HG02763 (cell line): ENCODE results near the gene HOXB6.

Experiments used
- ATAC-seq: cut with Tn5 transposase; IDR thresholded peaks from one replicate; pipeline ENCODE4 v1.9.1; 2021; ENCODE audit warnings: mild to moderate bottlenecking, moderate library complexity; ENCODE audit not compliant: unreplicated experiment

The HOXB6 gene

DNA sequence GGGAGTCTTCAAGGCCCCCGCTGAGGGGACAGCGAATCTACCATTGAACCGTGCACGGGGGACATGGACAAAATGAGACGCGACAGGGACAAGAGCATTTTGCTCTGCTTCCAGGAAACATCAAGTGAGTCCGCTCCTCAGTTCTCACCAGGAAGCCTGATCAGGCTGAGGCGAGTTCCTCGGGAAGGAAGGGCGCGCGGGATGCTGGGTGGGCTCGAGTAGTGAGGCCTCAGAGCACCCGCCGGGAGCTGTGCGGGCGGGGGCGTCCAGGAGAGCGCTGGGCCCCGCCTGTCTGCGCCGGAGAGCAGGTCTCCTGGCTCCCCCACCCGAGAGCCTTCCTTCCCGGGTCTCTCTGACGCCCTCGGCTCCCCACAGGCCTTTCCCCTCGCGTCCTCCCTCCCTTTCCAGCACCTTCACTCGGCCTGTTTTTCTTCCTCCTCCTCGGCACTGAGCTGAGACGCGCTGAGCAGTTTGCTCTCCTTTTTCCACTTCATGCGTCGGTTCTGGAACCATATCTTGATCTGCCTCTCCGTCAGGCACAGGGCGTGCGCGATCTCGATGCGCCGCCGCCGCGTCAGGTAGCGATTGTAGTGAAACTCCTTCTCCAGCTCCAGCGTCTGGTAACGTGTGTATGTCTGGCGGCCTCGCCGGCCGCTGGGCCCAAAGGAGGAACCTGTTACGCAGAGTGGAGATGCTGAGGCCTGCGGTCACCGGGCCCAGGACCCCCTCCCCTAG, 8.6 kb downstream of the HOXB6 start:
- ATAC-seq, result no peak

DNA sequence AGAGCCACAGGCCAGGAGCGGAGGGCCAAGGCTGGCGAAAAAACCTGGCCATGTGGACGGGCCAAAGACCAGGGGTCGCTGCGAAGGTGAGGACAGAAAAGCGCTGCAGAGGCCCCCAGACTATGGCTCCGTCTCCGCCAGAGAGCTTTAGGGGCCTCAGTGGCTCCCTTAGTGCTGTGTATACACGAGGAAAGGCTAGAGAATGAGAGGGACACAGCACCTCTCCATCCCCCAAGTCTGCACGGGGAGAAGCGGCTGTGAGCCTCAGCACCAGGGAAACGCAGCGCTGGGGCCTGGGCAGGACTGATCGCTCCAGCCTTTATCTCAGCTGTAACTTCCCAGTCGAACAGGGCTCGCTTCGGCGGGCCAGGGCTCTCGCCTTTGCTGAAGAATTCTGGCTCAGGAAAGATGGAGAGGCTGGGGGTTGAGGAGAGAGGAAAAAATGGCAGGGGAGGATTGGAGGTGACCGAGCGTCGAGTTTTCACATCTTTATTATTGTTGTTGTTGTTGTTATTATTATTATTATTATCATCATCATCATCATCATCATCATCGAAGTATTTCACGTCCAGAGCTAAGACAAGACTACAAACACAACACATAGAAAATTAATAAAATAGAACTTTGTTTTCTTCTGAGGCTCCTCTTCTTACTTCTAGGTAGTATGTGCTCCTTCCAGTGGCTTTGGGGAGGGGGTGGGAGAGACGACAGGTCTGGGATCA, 9.3 kb downstream of the HOXB6 start:
- no peak for ATAC-seq

DNA sequence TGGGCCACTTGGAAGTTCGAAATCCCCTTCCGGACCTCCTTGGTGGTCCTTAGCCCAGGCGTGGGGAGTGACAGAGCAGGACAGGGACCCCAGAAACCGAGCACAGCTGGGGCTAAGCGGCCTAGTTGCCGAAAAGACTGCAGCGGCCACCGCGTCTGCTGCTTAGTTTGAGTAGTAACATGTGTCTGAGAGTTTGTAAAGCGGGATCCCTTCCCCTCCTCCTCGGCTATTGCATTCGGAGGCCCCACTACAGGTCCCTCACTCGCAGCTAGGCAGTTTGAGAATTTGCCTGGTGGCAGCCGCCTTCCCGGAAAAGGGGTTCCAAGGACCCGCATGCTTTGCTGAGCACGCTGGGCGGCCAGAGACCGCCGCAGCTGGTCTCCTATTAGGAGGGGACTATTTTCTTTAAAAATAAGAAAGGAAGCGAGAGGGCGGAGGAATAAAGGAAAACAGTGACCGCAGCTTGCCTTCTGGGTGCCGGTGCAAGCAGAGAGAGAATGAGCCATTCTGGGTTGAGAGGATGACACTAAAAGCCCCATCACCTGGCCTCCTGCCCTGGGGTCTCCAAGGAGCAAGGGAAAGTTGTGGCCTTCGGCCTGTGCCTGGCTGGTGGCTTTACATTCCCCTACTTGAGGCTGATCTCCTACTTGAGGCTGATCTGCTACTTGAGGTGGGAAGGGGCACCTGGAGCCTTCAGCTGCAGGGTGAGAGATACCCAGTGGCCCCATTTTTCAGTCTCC, 10.1 kb downstream of the HOXB6 start:
- ATAC-seq, result no peak

DNA sequence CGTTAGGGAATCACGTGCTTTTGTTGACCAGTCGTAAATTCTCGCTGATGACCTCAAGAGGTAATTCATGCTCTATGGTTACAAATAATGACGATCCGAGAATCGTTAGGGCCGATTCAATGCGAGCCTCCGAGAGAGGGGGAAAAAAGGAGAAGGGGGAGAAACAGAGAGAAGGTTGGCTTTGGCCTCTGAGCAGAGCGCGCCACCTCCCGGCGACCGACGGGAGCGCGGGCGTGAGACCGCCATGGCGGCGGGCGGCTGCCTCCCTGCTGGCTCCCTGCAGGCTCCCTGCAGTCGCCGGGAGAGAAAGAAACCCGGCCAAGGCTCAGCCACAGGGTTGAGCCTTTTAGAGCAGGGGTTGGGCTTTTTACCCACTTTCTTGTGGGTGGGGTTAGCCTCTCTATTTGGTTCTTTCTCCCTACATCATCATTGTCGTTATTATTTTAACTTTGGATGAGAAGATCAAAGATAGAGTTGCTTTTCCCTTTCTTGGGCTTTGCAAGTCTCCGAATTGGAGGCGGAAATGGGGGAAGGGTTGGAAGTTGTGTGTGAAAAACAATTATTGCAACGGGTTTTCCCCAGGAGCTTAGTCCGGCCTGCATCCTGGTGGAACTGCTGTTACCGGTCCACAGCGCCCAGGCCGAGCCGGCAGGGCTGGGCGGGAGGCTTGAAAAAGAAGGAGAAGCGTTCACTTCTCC, 10.8 kb downstream of the HOXB6 start:
- ATAC-seq, result peak; percentile 47

DNA sequence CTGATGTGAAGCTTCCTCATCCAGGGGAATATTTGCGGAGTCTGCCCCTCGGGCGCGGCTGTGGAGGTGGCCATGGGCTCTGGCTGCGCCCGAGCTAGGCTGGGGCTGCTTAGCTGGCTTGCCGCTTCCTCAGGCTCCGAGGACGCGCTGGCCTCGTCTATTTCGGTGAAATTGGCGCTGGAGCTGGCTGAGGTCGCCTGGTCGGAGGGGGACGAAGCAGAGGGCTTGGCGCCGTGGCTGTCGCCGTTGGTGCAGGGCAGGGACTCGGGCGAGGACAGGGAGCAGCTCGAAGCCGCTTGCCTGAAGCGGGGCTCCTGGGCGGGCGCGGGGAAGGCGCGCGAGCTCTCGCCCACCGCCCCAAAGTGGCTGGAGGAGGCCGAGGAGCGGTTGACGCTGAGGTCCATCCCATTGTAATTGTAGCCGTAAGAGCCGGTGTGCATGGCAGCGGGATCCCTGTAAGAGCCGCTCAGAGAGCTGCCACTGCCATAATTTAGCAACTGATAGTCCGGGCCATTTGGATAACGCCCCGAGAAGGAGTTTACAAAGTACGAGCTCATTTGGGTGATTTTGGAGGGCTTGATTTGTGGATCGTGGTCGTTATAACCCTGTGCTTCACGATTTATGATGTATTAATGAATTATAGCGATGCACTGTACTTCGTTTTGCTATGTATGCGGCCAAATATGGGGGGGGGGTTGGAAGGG, 11.5 kb downstream of the HOXB6 start, which contains the start of gene HOXB5:
Gene HOXB5 (minus strand): TSS at position 654 of the 704 bp plus-strand sequence. CDS start 97 bp downstream, at position 557.
- no peak for ATAC-seq

DNA sequence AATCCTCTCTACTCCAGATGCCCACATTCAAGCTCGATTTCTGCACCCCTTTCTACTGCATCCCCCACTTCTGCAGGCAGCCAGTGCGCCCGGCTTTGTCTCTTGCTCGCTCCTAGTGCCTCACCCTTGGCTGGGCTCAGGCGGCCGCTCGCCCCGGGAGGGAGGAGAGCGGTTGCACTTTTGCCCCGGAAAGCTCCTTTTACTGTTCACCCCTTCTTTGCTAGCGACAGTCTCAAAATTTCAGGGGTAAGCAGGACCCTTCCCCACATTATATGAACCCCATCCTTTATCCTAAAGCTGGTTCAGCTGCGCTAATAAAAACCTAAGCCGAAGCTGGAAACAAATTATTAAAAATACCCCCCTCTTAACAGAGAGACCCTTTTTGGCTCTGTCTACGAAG, 12.2 kb downstream of the HOXB6 start:
- no peak for ATAC-seq

DNA sequence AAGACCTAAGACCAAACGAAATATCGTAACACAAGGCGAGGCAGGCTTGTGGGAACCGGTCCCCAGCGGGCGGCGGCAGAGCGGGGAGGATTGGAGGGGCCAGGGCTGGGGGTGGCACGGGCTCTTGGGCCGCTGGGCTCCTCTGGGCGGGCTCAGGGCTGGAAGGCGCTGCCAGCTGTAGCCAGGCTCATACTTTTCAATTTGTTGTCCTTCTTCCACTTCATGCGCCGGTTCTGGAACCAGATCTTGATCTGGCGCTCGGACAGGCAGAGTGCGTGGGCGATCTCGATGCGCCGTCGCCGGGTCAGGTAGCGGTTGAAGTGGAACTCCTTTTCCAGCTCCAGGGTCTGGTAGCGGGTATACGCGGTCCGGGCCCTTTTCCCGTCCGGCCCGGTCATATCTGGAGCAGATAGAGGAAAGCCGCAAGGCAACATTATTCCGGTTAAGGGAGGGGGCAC, 12.7 kb downstream of the HOXB6 start:
- no peak for ATAC-seq

DNA sequence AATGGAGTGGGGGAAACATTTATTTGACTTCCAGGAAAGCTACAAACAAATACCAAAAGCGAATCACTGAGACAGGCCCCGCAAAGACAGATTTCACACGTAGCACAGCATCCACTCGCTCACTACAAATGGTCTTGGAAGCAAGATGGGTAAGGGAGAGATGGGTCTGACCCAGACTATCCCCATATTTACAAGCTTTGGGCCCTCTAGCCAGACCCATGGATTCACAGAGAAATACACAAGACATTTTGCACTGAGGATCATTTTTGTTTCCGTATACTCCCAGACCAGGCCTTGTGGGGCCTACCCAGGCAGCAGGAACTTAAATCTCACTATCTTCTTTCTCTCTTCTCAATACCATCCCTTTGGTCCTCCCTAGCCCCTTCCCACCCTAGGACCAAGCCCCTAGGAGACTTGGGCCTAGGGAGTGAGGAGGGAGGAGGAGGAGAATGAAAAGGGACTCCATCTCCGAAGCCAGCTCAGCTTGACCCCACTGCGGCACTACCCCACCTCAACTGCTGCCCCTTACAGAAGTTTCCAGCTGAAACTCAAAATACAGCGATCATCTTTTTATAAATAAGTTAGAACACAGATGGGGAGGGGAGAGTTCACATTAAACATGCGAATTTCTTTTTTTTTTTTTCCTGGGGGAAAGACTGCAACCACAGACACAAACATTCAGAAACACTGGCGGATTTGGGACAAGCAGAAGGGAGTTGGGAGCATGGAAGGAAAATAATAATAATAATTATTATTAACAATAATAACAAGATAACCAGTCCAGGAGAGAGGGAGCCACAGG, 13.3 kb downstream of the HOXB6 start:
- ATAC-seq, result no peak

DNA sequence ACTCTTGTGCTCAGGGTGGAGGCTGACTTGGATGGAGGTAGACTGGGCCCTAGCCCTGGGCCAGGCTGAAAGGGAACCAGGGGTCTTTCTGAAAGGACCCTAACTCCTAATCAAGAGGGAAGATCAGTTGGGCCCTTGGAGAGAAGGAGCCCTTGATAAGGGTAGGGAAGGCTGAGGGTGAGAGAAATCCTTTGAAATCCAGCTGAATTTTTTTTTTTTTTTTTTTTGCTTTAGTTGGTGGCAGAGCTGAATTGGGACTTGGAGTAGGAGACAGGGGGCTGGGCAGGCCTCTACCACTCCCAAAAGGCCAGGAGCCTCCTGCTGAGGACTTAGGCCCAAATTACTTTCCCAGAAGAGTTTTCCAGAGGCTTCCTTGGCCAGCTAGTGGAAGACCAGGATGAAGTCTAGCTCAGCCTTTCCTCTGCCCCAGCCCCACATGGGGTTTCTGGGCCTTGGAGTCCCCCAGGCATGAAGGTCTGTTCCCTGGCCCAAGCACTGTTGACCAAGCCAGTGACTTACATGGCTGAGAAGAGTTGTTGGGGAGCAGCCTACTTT, 14.1 kb downstream of the HOXB6 start:
- ATAC-seq, result no peak

DNA sequence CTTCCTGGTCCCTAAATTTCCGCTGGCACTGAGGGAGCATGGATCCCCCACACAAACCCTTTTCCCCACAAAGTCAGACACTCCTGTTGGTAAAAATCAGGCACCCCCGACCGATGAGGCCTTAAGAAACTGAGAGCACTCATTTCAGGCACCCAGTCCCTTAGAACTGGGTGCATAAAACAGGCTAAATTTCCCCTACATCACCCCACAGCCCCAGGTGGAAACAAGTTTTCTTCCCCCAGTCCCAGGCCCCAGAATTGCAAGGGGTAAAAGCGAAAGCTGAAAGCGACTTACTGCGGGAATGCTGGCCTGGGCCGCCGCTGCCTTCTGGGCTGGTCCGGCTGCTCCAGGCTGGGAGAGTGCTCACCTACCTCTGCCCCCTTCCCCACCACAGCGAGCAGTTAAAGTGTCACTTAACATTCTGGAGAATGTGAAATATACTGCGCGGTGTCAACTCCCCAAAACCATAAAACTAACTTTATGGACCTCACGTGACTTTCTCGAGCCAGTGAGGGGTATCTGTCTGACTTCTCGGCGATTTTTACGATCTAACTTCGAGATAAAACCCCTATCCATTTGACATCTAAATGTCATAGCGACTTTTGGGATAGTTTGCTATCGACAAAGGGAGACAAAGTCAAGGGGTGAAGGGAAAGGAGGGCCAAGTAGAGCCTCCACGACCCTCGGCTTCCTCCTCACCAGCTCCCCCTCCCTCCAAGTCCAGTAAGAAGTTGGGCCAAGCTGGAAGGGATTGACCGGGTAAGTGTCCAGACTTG, 14.8 kb downstream of the HOXB6 start, which contains the start of gene HOXB3:
Gene HOXB3 (minus strand): TSS at position 411 of the 776 bp plus-strand sequence. CDS start 37,767 bp downstream, outside the sequence.
- no peak for ATAC-seq

DNA sequence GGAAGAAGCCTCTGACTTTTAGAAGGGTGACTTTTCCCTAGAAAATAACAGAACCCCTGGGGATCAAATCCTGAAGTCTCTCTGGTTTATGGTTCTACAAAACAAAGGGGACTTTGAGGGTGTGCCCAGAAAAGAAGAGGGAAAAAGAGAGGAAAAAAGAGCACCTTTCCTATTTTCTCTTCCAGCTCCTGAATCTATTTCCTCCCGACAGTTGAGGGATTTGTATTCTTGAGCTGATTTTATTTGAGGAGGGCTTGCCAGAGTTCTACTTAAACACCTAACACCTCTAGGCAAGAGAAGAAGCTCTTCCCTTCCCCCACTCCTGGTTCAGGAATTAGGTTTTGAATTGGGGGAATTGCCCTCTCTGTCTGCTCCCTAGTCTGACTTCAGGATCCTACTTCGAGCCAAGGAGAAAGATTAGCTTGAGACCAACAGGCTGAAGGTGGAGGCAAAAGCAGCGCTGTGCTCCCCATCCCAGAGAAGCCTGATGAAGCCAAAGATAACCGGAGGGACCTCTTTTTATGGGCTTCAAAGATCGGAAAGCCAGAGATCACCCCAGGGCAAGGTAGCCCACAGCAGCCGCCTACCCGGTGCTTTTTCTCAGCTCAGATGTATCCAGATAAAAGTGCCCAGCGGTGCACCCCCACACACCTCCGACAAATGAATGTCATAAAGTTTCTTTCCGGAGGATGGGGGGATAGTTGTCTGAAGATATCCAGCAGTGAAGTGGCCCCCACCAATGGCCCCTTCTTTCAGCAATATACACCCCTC, 15.5 kb downstream of the HOXB6 start:
- no peak for ATAC-seq

DNA sequence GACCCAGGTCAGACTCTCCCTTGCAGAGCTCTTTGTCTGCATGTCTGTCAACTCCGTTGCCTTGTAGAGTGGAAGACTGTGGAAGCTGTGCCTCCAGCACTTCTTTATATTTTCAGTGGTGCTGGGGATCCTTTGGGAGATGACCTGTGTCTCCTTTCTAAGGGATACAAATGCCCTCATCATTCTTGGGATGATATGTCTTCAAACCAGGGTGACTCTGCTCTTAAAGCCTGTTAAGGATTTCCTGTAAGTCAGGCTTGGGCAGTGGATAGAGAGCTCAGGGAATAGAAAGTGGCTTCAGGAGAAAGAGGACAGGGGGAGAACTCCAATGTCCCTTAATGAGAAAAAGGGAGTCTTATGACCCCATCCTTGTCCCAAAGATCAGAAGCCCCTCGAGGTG, 16.3 kb downstream of the HOXB6 start:
- no peak for ATAC-seq

DNA sequence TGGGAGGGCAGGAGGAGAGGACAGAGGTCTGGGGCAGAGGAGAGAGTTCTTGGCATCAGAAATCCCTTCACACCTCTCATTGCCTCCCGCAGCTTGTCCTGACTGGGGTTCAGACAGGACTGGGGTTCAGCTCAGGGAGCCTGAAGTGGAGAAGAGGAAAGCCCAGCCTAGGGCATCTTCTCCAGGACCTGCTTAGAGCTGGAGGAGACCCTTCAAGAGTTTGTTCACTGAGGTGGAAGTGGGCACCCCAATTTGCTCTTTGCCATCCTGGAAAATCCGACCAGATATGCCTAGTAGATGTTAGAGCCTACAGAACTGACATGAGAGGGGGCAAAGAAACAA, 16.7 kb downstream of the HOXB6 start:
- no peak for ATAC-seq

DNA sequence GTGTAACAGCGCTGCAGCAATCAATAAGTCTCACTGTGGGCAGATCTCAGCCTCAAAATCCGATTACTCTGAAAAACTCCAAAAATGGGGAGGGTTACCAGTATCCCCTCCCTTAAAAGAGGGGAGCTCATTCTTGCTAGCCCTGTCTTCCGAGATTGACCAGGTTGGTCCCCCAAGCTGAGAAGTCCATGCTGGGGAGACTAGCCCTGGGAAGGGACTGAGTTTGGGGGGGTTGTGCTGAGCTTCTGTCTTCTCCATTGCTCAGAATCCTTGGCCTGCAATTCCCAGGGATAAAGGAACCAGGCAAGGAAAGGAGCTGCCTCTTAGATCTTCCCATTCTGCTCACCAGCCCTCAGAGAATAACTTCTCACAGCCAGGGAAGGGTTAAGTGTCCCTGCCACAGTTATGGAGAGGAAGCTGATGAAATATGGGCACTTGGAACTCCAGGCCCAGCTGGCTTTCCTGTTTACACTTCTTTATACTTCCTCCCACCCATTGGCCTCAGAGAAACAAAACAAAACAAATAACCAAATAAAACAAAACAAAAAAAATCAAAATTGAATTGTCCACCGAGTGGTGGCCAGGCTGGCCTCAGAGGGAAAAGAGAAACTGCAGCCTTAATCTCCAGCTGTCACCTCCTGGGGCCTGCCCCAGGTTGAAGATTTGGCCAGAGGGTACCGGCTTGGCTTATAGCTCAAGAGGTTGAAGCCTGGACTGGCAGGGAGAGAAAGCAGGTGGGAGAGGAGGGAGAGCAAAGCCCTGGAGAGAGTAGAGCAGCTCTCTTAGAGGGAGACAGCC, 17.3 kb downstream of the HOXB6 start:
- no peak for ATAC-seq

DNA sequence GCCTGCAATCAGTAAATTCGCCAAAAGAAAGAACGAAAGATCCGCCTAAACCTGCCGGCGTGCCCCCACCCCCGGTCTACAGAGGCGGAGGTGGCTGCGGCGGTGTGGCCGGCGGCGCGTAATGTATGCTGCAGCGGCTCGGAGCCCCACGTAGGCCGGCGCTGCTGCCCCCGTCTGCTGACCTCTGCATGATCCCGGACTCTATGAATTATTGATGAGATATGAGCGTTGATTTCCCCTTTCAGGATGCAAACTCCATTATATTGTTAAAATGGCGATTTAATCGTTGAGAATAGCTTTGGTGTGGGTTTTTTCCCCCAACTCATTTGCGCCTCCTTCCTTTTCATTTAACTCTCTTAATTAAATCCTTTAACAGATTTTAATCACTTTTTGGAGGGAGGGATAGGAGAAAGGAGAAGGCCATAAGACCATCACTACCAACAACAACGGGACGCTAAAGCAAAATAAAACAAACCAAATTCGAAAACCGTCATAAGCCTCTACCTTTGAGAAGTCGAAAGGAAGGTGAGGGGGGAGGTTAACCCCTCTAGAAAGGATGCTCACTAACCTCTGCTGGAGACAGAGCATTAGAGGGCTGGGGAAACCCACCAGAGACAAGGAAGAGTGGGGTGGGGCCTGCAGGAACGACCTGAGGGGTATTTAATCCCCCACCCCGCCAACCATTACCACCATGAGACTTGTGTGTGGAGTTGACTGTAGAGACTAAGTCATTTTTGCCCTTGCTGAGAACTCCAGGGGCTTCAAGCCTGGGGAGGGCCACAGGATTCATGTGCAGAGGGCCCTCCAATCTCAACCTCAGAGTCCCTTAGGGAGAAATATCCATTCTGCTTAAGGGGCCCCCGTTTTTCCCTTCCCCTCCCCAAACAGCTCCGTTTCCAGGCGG, 18.2 kb downstream of the HOXB6 start:
- ATAC-seq, result no peak

DNA sequence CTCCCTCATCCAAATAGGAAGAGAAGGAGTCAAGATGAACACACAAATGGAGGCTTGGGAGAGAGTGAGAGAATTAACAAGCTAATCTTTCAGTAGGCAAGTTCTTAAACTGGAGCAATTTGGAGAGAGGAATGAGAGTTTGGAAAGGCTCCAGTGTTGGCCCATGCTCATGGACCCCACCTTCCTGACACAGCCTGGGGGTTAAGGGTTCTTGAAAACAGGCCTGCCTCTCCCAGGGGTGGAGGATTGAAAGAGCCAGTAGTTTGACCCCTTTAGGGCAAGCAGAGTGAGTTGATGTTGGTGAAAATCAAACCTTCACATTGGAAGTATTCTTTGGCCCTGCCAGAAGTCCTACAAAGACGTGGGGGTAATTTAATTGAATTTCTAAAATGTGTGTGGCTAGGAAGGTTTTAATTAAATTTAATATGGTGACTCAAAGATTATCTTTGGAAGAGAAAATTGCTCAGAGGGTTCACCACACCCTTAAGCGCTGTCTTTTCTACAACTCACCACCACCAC, 20.5 kb downstream of the HOXB6 start:
- ATAC-seq, result no peak
